ENCODE measurements around the gene PGK1.
"Not testable (repeated sequence)": the region's sequence is repeated elsewhere in the genome, so short reads cannot be mapped to it uniquely, and the experiment has no call there.

GRCh38 chrX:78157846-78158245, 53.8 kb downstream of the PGK1 start:
- TF ChIP-seq EZH2phosphoT487 (IDR thresholded peaks at IDR 0.05; ENCODE audit: borderline replicate concordance, low read length); CTCF (conservative IDR thresholded peaks at IDR 0.05; ENCODE audit: low read depth, low read length): not testable (repeated sequence)
